Caco-2 (cell line): ENCODE measurements around the gene BMP7. TPM values are rescaled to one million over a fixed set of nuclear protein-coding genes. Genes with fewer than 3 reads are reported as not detected.

Source experiments
- BruUV-seq: library from RNA; stranded (reverse); fragments of 400-500 nt; replicated peaks from 2 replicates; lab custom pipeline; 2021; lab: Mats Ljungman, UMichigan
- CTCF ChIA-PET: fragments of 300-600 bp; sonication (Branson Sonifier 250); formaldehyde crosslinking; loops from one replicate; lab custom pipeline; 2022; ENCODE audit warnings: antibody characterized with exemption; lab: Charles Lee
- POLR2A ChIA-PET: fragments of 300-600 bp; sonication (Branson Sonifier 250); formaldehyde crosslinking; loops from one replicate; lab custom pipeline; 2022; ENCODE audit warnings: antibody characterized with exemption; lab: Charles Lee
- DNase-seq, 2 experiments: peaks; one replicate each; pipeline versions ENCODE4 v3.0.0 to v3.0.0-alpha.2; 2020 to 2022
- H3K27me3 ChIP-seq: replicated peaks from 2 replicates; pipeline ENCODE4 v1.6.0; 2011; ENCODE audit warnings: low read length; ENCODE audit not compliant: control insufficient read depth, insufficient read depth
- H3K36me3 ChIP-seq: 2 replicates; pipeline ENCODE4 v1.5.1; 2011; ENCODE audit warnings: low read length; ENCODE audit not compliant: control insufficient read depth, insufficient read depth
- H3K4me1 ChIP-seq: fragments of 250-450 bp; sonication (Bioruptor Pico); 2 replicates; pipeline ENCODE4 v1.5.1; 2020; ENCODE audit warnings: mild to moderate bottlenecking
- H3K4me3 ChIP-seq: 2 replicates; pipeline ENCODE4 v1.5.1; 2011; ENCODE audit warnings: low read depth, mild to moderate bottlenecking, control low read depth, low read length
- H3K9me3 ChIP-seq: fragments of 250-450 bp; sonication (Bioruptor Pico); 2 replicates; pipeline ENCODE4 v1.5.1; 2020; ENCODE audit warnings: mild to moderate bottlenecking, moderate library complexity
- H3K27ac Mint-ChIP-seq: one replicate; pipeline ENCODE4 v1.8.0; 2022; ENCODE audit warnings: mixed read lengths; ENCODE audit not compliant: unreplicated experiment
- H3K27me3 Mint-ChIP-seq: one replicate; pipeline ENCODE4 v1.8.0; 2022; ENCODE audit warnings: mixed read lengths; ENCODE audit not compliant: insufficient read depth, unreplicated experiment
- H3K36me3 Mint-ChIP-seq: one replicate; pipeline ENCODE4 v1.8.0; 2022; ENCODE audit warnings: mild to moderate bottlenecking, mixed read lengths; ENCODE audit not compliant: insufficient read depth, unreplicated experiment
- H3K4me1 Mint-ChIP-seq: one replicate; pipeline ENCODE4 v1.8.0; 2022; ENCODE audit warnings: low read depth, mixed read lengths; ENCODE audit not compliant: unreplicated experiment
- H3K4me3 Mint-ChIP-seq: one replicate; pipeline ENCODE4 v1.8.0; 2022; ENCODE audit warnings: mild to moderate bottlenecking, moderate library complexity, mixed read lengths; ENCODE audit not compliant: unreplicated experiment
- H3K9me3 Mint-ChIP-seq: one replicate; pipeline ENCODE4 v1.8.0; 2022; ENCODE audit warnings: mixed read lengths; ENCODE audit not compliant: unreplicated experiment
- intact Hi-C: fragments of 100-400 bp; cut with micrococcal nuclease; formaldehyde crosslinking; loops from one replicate; pipeline ENCODE4 v1.10.0; 2022; ENCODE audit not compliant: unreplicated experiment
- total RNA-seq: library from RNA; stranded (reverse); gene quantifications from 2 replicates; pipeline ENCODE4 v1.2.3, GENCODE V29; 2022
- TF ChIP-seq, protein P1 (sequence below), 2 experiments: fragments of 200-600 bp in 1 of 2; IDR thresholded peaks; 1 replicate in 1 of 2; 2 replicates in 1 of 2; pipeline versions ENCODE4 v1.5.1 to v1.8.0; 2011 to 2022; ENCODE audit warnings: antibody characterized with exemption in 1 of 2, control low read depth in 1 of 2, inconsistent platforms in 1 of 2, low read depth in 1 of 2, low read length in 1 of 2, mild to moderate bottlenecking in 1 of 2, moderate library complexity in 1 of 2; ENCODE audit not compliant: insufficient read depth in 1 of 2, severe bottlenecking in 1 of 2, unreplicated experiment in 1 of 2

The BMP7 gene
- total RNA-seq, 1 experiment from 2014 or later = 317 TPM

DNA sequence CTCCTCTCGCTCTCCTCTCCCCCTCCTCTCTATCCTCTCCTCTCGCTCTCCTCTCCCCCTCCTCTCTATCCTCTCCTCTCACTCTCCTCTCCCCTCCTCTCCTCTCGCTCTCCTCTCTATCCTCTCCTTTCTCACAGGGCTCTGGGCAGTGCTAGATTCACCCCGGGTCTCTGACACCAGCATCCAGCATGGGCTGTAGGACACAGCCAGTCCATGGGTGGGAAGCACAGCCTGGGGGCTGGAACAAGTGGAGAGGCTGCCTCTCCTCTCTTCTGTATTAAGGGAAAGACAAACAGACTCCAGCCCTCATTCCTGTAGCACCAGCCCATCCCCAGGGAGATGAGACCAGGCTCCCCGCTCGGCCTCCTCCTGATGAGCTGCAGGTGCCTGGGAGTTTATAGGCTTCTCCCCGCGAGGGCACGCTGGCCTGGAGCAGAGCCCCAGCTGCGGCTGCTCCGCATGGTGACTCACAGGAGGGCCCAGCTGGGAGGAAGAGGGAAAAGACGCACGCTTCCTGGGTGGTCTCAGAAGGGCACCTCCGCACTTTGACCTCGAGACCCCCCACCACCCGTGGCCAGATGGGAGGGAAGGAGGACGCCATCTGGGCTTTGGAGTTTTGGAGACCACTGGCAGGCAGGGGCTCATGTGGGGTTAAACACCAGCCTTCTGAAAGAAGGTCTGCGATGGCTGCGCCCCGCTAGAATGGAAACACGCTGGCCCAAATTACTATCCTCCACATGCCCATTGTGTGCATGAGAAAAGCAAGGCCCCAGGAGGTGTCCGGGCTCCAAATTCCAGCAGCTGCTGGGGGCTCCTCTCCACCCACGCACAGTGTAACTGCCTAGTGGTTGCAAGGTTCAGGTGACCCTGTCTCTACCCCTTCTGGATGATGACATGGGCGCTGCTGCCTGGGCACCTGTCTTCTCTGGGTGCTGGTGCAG, 68.0 kb downstream of the BMP7 start:
- TF ChIP-seq, protein P1, sequence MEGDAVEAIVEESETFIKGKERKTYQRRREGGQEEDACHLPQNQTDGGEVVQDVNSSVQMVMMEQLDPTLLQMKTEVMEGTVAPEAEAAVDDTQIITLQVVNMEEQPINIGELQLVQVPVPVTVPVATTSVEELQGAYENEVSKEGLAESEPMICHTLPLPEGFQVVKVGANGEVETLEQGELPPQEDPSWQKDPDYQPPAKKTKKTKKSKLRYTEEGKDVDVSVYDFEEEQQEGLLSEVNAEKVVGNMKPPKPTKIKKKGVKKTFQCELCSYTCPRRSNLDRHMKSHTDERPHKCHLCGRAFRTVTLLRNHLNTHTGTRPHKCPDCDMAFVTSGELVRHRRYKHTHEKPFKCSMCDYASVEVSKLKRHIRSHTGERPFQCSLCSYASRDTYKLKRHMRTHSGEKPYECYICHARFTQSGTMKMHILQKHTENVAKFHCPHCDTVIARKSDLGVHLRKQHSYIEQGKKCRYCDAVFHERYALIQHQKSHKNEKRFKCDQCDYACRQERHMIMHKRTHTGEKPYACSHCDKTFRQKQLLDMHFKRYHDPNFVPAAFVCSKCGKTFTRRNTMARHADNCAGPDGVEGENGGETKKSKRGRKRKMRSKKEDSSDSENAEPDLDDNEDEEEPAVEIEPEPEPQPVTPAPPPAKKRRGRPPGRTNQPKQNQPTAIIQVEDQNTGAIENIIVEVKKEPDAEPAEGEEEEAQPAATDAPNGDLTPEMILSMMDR (IDR thresholded peaks at IDR 0.05; ENCODE audit: insufficient read depth in 1 of 2, low read depth in 1 of 2, low read length in 1 of 2, severe bottlenecking in 1 of 2, unreplicated experiment in 1 of 2) = no peak
- Mint-ChIP-seq H3K36me3 (peaks cover 99% of the 10 kb centered on the region), H3K9me3 (no peaks in the 10 kb centered on the region), H3K4me1 (no peaks in the 10 kb centered on the region), H3K27ac (no peak overlapping the region), H3K27me3 (no peaks in the 10 kb centered on the region), H3K4me3 (no peak overlapping the region)
- 0 out of 2 replicates have a peak, but pooled peaks cover 5% of the 10 kb centered on the region for H3K36me3 ChIP-seq
- intact Hi-C loops = no loop called here
- no peaks in the 10 kb centered on the region for H3K27me3 ChIP-seq
- H3K9me3 ChIP-seq = no peaks in the 10 kb centered on the region
- no peak for DNase-seq
- no peak overlapping the region for H3K4me3 ChIP-seq
- CTCF ChIA-PET = interaction anchor here (1.8 kb wide), 1 partner anchor 134 kb away, joined by 5 read pairs; no protein-coding TSS in a partner anchor
- H3K4me1 ChIP-seq = no peaks in the 10 kb centered on the region
- BruUV-seq = no TSS peak
- POLR2A ChIA-PET = no interaction called here

- no peaks in the 10 kb centered on the region for H3K4me1 Mint-ChIP-seq
- H3K27me3 Mint-ChIP-seq = no peaks in the 10 kb centered on the region
- H3K36me3 Mint-ChIP-seq = peaks cover 99% of the 10 kb centered on the region
- no peak overlapping the region for H3K27ac Mint-ChIP-seq
- H3K9me3 ChIP-seq = no peaks in the 10 kb centered on the region
- H3K9me3 Mint-ChIP-seq = no peaks in the 10 kb centered on the region
- 0 out of 2 replicates have a peak, but pooled peaks cover 5% of the 10 kb centered on the region for H3K36me3 ChIP-seq
- CTCF ChIA-PET = interaction anchor here (0.7 kb wide), 1 partner anchor 19 kb away, joined by 3 read pairs; no protein-coding TSS in a partner anchor
- H3K27me3 ChIP-seq = no peaks in the 10 kb centered on the region
- no TSS peak for BruUV-seq
- intact Hi-C loops = no loop called here
- POLR2A ChIA-PET = no interaction called here
- no peak overlapping the region for H3K4me3 ChIP-seq
- no peaks in the 10 kb centered on the region for H3K4me1 ChIP-seq
- no peak for DNase-seq
- TF ChIP-seq, protein P1 (IDR thresholded peaks at IDR 0.05; ENCODE audit: insufficient read depth in 1 of 2, low read depth in 1 of 2, low read length in 1 of 2, severe bottlenecking in 1 of 2, unreplicated experiment in 1 of 2) = no peak
- no peak overlapping the region for H3K4me3 Mint-ChIP-seq
Observed at GRCh38 chr20:57197352-57198131, 68.9 kb downstream of the BMP7 start.

DNA sequence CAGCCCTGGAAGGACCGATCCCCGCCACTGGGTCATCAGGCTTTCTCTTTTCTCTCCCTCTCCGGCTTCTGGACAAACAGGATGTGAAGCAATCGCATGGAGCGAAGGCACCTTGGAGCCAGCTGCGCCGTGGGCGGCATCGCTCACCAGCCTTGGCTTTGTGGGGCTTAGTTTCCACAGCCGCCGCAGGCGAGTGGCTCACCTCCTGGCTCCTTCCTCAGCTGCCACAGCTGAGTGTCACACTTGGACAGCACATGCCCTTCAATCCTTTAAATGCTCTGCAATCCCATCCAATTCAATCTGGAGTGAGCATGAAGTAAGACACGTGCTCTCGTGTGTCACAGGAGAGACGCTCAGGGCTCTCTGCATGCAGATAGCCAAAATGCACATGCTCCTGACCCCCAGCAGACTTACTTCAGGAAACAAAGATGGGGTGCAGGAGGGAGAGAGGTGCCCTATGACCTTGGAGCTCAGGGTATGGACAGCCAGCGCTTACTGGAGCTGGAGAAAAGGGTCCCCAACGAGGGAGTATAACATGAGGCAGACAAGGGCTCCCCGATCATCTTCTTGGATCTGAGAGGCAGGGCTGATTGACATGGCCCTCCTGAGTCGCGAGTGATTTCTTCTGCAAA, 70.9 kb downstream of the BMP7 start:
- intact Hi-C loops = no loop called here
- BruUV-seq = no TSS peak
- H3K4me3 Mint-ChIP-seq = no peak overlapping the region
- H3K27me3 ChIP-seq = no peaks in the 10 kb centered on the region
- H3K27ac Mint-ChIP-seq = no peak overlapping the region
- no peaks in the 10 kb centered on the region for H3K9me3 ChIP-seq
- TF ChIP-seq, protein P1 (IDR thresholded peaks at IDR 0.05; ENCODE audit: insufficient read depth in 1 of 2, low read depth in 1 of 2, low read length in 1 of 2, severe bottlenecking in 1 of 2, unreplicated experiment in 1 of 2) = no peak
- no peaks in the 10 kb centered on the region for H3K9me3 Mint-ChIP-seq
- H3K4me3 ChIP-seq = no peak overlapping the region
- peaks cover 92% of the 10 kb centered on the region for H3K36me3 Mint-ChIP-seq
- H3K36me3 ChIP-seq = 0 out of 2 replicates have a peak, but pooled peaks cover 5% of the 10 kb centered on the region
- POLR2A ChIA-PET = no interaction called here
- no peaks in the 10 kb centered on the region for H3K4me1 ChIP-seq
- DNase-seq = no peak
- H3K27me3 Mint-ChIP-seq = no peaks in the 10 kb centered on the region
- peaks cover 7% of the 10 kb centered on the region for H3K4me1 Mint-ChIP-seq
- CTCF ChIA-PET = no interaction called here
